HG03460 (cell line): ENCODE data around the gene CCDC40.

Experiments used
- ATAC-seq: cut with Tn5 transposase; IDR thresholded peaks from one replicate; pipeline ENCODE4 v1.9.1; 2021; ENCODE audit not compliant: unreplicated experiment

CCDC40 gene

GRCh38 chr17:80100035-80100323 lies 63.5 kb downstream of the CCDC40 start:
- no peak for ATAC-seq

DNA sequence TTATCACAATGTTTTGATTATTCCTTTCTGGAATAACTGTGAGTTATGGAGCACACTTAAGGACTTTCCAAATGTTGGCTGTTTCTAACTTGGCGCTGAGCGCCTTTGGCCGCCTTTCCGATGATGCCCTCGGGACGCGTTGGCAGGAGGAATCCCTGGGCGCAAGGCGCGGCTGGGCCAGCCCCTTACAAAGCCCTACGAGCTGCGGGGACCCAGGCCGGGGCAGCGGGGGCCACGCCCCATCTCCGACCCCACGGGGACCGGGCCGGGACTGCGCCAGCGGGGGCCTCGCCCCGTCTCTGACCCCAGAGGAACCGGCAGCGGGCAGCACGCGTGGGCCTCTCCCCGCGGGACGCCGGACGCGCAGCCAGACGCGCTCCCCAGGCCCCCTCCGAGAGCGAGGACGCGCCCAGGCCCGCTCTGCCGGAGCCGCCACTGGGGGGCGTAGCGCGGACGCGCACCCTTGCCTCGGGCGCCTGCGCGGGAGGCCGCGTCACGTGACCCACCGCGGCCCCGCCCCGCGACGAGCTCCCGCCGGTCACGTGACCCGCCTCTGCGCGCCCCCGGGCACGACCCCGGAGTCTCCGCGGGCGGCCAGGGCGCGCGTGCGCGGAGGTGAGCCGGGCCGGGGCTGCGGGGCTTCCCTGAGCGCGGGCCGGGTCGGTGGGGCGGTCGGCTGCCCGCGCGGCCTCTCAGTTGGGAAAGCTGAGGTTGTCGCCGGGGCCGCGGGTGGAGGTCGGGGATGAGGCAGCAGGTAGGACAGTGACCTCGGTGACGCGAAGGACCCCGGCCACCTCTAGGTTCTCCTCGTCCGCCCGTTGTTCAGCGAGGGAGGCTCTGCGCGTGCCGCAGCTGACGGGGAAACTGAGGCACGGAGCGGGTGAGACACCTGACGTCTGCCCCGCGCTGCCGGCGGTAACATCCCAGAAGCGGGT lies 64.8 kb downstream of the CCDC40 start, which contains the start of gene GAA:
TSS of gene GAA (plus strand) at position 571 of the 935 bp plus-strand sequence. CDS start 3,006 bp downstream, outside the sequence.
- ATAC-seq = peak; percentile 63

GRCh38 chr17:80101946-80102663 lies 65.7 kb downstream of the CCDC40 start:
- ATAC-seq = no peak

GRCh38 chr17:80102664-80103448 lies 66.4 kb downstream of the CCDC40 start:
- ATAC-seq = no peak

DNA sequence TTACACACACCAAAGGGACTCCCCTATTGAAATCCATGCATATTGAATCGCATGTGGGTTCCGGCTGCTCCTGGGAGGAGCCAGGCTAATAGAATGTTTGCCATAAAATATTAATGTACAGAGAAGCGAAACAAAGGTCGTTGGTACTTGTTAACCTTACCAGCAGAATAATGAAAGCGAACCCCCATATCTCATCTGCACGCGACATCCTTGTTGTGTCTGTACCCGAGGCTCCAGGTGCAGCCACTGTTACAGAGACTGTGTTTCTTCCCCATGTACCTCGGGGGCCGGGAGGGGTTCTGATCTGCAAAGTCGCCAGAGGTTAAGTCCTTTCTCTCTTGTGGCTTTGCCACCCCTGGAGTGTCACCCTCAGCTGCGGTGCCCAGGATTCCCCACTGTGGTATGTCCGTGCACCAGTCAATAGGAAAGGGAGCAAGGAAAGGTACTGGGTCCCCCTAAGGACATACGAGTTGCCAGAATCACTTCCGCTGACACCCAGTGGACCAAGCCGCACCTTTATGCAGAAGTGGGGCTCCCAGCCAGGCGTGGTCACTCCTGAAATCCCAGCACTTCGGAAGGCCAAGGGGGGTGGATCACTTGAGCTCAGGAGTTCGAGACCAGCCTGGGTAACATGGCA lies 67.1 kb downstream of the CCDC40 start:
- ATAC-seq = no peak

DNA sequence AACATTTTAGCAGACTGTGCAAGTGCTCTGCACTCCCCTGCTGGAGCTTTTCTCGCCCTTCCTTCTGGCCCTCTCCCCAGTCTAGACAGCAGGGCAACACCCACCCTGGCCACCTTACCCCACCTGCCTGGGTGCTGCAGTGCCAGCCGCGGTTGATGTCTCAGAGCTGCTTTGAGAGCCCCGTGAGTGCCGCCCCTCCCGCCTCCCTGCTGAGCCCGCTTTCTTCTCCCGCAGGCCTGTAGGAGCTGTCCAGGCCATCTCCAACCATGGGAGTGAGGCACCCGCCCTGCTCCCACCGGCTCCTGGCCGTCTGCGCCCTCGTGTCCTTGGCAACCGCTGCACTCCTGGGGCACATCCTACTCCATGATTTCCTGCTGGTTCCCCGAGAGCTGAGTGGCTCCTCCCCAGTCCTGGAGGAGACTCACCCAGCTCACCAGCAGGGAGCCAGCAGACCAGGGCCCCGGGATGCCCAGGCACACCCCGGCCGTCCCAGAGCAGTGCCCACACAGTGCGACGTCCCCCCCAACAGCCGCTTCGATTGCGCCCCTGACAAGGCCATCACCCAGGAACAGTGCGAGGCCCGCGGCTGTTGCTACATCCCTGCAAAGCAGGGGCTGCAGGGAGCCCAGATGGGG lies 68.0 kb downstream of the CCDC40 start:
- no peak for ATAC-seq

DNA sequence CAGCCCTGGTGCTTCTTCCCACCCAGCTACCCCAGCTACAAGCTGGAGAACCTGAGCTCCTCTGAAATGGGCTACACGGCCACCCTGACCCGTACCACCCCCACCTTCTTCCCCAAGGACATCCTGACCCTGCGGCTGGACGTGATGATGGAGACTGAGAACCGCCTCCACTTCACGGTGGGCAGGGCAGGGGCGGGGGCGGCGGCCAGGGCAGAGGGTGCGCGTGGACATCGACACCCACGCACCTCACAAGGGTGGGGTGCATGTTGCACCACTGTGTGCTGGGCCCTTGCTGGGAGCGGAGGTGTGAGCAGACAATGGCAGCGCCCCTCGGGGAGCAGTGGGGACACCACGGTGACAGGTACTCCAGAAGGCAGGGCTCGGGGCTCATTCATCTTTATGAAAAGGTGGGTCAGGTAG lies 68.5 kb downstream of the CCDC40 start:
- no peak for ATAC-seq

DNA sequence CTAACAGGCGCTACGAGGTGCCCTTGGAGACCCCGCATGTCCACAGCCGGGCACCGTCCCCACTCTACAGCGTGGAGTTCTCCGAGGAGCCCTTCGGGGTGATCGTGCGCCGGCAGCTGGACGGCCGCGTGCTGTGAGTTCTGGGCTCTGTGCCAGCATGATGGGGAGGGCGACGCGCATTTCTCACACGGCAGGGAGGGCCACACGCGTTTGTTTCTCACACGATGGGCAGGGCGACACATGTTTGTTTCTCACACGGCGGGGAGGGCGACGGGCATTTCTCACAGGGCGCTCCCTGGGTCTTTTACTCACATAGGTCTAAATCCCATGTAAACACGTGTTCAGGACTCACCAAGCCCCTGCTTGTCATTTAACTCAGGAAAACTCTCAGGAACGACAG lies 69.3 kb downstream of the CCDC40 start:
- no peak for ATAC-seq

GRCh38 chr17:80106176-80106575 lies 69.7 kb downstream of the CCDC40 start:
- no peak for ATAC-seq

DNA sequence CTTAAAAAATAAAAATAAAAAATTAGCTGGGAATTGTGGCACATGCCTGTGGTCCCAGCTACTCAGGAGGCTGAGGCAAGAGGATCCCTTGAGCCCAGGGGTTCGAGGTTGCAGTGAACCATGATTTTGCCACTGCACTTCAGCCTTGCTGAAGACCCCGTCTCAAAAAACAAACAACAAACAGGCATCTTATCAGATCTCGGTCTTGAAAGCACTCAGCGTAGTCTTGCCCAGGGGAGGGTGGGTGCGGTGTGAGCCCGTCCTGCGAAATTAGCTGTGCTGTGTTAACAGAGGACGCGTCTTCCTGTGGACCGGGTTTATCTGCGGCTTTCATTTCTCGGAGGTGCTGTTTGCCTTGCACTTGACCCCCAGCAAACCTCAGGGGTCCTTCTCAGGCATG lies 70.3 kb downstream of the CCDC40 start:
- ATAC-seq = no peak

DNA sequence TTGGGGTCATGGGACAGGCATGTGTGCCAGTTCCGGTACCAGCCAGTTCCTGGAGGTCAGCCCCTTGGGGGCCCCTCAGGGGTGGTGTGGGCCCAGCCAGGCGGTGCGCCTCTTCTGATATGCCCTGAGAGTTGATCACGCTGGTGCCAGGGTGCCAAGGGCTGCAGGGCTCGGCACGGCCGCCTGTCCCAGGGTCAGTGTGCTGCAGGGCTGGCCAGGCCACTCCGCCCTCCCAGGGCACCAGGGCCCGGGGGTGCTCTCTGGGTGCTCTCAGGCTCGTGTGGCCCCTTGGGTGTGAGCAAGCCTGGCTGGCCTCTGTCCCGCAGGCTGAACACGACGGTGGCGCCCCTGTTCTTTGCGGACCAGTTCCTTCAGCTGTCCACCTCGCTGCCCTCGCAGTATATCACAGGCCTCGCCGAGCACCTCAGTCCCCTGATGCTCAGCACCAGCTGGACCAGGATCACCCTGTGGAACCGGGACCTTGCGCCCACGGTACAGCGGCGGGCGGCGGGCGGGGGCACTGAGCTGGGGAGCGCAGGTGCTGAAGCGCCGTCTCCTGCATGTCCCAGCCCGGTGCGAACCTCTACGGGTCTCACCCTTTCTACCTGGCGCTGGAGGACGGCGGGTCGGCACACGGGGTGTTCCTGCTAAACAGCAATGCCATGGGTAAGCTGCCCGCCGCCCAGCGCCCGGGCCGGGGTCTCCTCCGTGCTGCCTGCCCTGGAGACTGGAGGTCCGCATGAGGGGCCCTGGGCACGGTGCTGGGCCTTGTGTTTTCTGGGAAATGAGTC lies 71.0 kb downstream of the CCDC40 start:
- ATAC-seq = no peak

GRCh38 chr17:80108036-80108971 lies 71.9 kb downstream of the CCDC40 start:
- no peak for ATAC-seq

DNA sequence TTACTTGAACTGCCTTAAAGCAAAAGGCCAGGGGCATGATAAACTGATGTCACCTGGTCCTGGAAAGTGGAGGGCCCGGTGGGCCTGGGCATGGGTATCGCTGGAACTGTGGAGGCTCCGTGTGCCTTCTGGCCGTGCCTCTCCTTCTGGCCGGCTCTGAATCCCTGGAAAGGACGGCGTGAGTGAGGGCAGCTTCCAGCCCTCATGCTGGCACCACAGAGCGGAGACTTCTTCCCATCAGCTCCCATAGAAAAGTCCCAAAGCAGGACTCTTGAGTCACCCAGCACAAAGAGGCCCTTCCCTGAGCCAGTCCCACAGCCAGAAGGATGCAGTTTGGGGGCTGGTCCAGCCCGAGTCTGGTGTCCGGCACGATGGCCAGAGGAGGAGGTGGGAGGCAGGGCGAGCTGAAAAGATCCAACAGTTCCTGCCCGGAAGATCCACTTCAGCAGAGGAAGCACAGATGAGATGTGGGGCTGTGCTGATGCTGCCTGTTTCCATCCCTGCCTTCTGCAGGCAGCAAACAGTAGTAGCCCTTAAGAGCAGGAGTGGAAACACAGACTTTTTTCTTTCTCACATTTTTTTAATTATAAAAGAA lies 72.7 kb downstream of the CCDC40 start:
- ATAC-seq = no peak

DNA sequence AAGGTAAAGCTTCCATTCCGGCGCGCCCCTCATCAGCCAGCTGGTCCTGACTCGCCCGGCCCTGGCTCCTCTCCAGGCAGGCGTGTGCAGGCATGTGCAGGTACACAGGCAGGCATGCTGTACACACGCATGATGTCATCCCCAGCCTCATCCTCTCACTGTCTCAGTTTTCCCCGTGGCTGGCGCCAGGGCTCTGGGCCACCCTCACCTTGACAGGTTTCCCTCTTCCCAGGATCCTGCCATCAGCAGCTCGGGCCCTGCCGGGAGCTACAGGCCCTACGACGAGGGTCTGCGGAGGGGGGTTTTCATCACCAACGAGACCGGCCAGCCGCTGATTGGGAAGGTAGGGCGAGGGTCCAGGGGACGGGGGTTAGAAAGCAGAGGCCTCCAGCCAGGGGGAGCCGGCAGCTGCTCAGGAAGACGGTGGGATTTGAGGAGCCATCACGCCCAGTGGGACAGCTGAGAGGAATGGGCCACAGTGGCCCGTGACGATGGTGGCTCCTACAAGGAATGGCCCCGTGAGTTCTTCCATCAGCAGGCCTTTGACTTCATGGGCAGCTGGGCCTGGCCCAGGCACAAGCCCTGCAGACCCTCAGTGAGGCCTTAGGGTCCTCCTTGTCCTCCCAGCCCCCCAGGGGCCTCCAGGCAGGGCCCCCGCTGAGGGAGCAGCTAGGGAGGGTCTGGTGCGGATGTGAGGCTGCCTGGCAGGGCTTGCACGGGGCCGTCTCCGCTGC lies 73.4 kb downstream of the CCDC40 start:
- no peak for ATAC-seq

DNA sequence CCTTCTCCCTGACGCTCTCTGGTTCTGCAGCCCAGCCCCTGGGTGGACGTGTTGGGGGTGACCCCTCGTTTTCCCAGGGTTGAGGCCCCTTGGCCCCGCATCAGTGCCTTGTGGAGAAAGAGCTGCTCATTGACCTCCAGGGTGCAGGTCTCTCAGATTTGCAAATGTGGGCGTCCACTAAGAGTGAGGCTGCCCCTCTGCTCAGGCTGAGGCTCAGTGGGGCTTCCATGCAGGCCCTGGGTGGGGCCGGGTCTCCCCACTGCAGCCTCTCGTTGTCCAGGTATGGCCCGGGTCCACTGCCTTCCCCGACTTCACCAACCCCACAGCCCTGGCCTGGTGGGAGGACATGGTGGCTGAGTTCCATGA lies 74.0 kb downstream of the CCDC40 start:
- ATAC-seq = no peak

DNA sequence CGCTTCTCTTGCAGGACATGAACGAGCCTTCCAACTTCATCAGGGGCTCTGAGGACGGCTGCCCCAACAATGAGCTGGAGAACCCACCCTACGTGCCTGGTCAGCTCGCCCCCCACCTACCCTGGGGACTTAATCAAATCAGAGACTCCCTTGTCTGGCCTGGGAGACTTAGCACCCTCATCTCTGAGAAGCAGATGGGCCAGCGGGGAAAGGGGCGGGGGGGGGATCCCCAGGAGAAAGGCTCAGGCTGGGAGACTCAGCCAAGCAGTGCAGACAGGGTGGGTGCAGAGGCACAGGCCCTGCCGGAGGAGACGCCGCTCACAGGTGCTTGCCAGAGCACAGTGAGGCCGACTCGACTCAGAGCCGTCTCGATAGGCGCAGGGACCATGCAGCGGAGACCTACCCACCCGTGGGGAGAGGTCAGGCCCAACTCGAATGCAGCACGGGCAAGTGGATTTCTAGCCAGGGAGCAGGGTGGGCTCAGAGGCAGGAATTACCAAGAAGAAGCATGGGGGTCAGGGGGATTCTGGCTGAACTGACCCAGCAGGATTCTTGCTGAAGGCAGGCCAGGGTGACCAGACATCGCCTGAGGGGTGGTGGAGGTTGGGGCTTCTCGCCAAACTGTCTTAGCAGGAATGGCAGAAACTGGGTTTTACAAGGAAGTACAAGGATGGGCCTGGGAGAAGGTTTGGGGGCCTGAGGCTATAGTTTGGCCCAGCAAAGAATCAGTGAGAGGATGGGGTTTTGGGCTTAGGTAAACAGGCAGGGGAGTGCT lies 74.7 kb downstream of the CCDC40 start:
- no peak for ATAC-seq
